GM13976 (cell line): ENCODE measurements around the gene CD14.
A peak's percentile ranks its signal among the peaks of the same experiment; 100 is the strongest.
"Not testable (repeated sequence)": the region's sequence is repeated elsewhere in the genome, so short reads cannot be mapped to it uniquely, and the experiment has no call there.

Source experiments
- DNase-seq: peaks from one replicate; pipeline ENCODE4 v3.0.0; 2012; ENCODE audit warnings: low spot score
- CTCF ChIP-seq: IDR thresholded peaks from 2 replicates; pipeline ENCODE4 v1.5.1; 2012; ENCODE audit warnings: borderline replicate concordance, mild to moderate bottlenecking; ENCODE audit not compliant: insufficient read depth; ENCODE audit errors: extremely low read depth, missing control alignments, control extremely low read depth
- in situ Hi-C: fragments of 300-500 bp; cut with MboI; formaldehyde crosslinking; loops from one replicate; pipeline ENCODE4 v1.12.0; 2022; ENCODE audit warnings: low sequenced_read_pairs, mixed read lengths, inconsistent platforms; ENCODE audit not compliant: unreplicated experiment

Gene CD14

GRCh38 chr5:140647042-140647419 lies 14.1 kb upstream of the CD14 start:
- TF ChIP-seq CTCF, result no peak
- no peak for DNase-seq
- in situ Hi-C loops, result no loop called here

- no peak for DNase-seq
- TF ChIP-seq CTCF, result no peak
- in situ Hi-C loops, result no loop called here
Measured at GRCh38 chr5:140642718-140643117, 9.7 kb upstream of the CD14 start.

GRCh38 chr5:140641716-140642115 lies 8.7 kb upstream of the CD14 start:
- no peak for TF ChIP-seq CTCF
- in situ Hi-C loops, result no loop called here

GRCh38 chr5:140639148-140639981 lies 6.4 kb upstream of the CD14 start, which contains the start of gene TMCO6:
TSS of gene TMCO6 (plus strand) at chr5:140639451. CDS start at chr5:140639528, 77 bp downstream.
- TF ChIP-seq CTCF, result peak; percentile 72
- in situ Hi-C loops, result no loop called here
- DNase-seq, result peak; percentile 99

More at GRCh38 chr5:140641716-140642115, 8.7 kb upstream of the CD14 start:
- no peak for DNase-seq

- in situ Hi-C loops, DNase-seq: not testable (repeated sequence)
Measured at GRCh38 chr5:140638898-140639147, 5.8 kb upstream of the CD14 start.

GRCh38 chr5:140637371-140638100 lies 4.6 kb upstream of the CD14 start:
- in situ Hi-C loops, result no loop called here
- TF ChIP-seq CTCF, result no peak
- no peak for DNase-seq
